Body of pancreas (tissue), 4 donors: ENCODE measurements around the gene SHLD1. TPM values are rescaled to one million over a fixed set of nuclear protein-coding genes. Genes with fewer than 3 reads are reported as not detected.
A peak's percentile ranks its signal among the peaks of the same experiment; 100 is the strongest.

Experiments
- ATAC-seq: fragments of 150-250 bp; one replicate; pipeline ENCODE4 v1.9.1; 2016
- DNase-seq, 4 donors: peaks; one replicate each; pipeline ENCODE4 v3.0.0-alpha.2; 2019
- H3K27ac ChIP-seq, 4 donors: fragments of 200-600 bp; sonication (generic); 1 replicate in 3 of 4; 2 replicates in 1 of 4; pipeline versions ENCODE4 v1.5.1 to v1.6.1; 2016 to 2019; ENCODE audit warnings: mild to moderate bottlenecking in 1 of 4, mixed read lengths in 1 of 4, moderate library complexity in 1 of 4
- H3K27me3 ChIP-seq, 2 donors: fragments of 200-600 bp; sonication (generic); one replicate each; pipeline ENCODE4 v1.6.0; 2016; ENCODE audit warnings: mild to moderate bottlenecking in 1 of 2
- H3K36me3 ChIP-seq, 2 donors: fragments of 200-600 bp; sonication (generic); replicated peaks in 1 of 2; 2 replicates each; pipeline ENCODE4 v1.5.1; 2016; ENCODE audit warnings: low read depth in 2 of 2; ENCODE audit not compliant: insufficient read depth in 1 of 2
- H3K4me1 ChIP-seq: fragments of 200-600 bp; sonication (generic); one replicate; pipeline ENCODE4 v1.6.0; 2016
- H3K4me3 ChIP-seq, 2 donors: fragments of 200-600 bp; sonication (generic); 1 replicate in 1 of 2; 2 replicates in 1 of 2; pipeline ENCODE4 v1.5.1; 2016 to 2019
- H3K9me3 ChIP-seq, 3 donors: fragments of 200-600 bp; sonication (generic); 1 replicate in 2 of 3; 2 replicates in 1 of 3; pipeline ENCODE4 v1.5.1; 2016
- POLR2A ChIP-seq, 3 donors: fragments of 450-650 bp; IDR thresholded peaks; one replicate each; pipeline ENCODE4 v1.6.1; 2016; ENCODE audit warnings: antibody characterized with exemption in 3 of 3, mild to moderate bottlenecking in 2 of 3
- WGBS, 2 donors: methylation state at CpG; one replicate each; pipeline ENCODE4 v1.1.5; 2017; 5-methylcytosine and 5-hydroxymethylcytosine counted together
- intact Hi-C: fragments of 100-400 bp; cut with DNase I; formaldehyde crosslinking; loops from one replicate; pipeline ENCODE4 v1.15.1; 2023
- total RNA-seq, 2 donors: library from RNA; depleted of rRNA; stranded (reverse); fragments of >200 nt; gene quantifications; one replicate each; pipeline ENCODE4 v1.1.0, GENCODE V29; 2016
- TF ChIP-seq, protein P1 (sequence below), 7 experiments: fragments of 450-650 bp in 4 of 7; fragments of 200-600 bp in 3 of 7; sonication (generic) in 3 of 7; IDR thresholded peaks; one replicate each; pipeline ENCODE4 v1.5.1; 2016 to 2019; ENCODE audit warnings: antibody characterized with exemption in 7 of 7

Gene SHLD1
- total RNA-seq, 2 donors from 2014 or later, result 1.8 TPM; not detected in 1

DNA sequence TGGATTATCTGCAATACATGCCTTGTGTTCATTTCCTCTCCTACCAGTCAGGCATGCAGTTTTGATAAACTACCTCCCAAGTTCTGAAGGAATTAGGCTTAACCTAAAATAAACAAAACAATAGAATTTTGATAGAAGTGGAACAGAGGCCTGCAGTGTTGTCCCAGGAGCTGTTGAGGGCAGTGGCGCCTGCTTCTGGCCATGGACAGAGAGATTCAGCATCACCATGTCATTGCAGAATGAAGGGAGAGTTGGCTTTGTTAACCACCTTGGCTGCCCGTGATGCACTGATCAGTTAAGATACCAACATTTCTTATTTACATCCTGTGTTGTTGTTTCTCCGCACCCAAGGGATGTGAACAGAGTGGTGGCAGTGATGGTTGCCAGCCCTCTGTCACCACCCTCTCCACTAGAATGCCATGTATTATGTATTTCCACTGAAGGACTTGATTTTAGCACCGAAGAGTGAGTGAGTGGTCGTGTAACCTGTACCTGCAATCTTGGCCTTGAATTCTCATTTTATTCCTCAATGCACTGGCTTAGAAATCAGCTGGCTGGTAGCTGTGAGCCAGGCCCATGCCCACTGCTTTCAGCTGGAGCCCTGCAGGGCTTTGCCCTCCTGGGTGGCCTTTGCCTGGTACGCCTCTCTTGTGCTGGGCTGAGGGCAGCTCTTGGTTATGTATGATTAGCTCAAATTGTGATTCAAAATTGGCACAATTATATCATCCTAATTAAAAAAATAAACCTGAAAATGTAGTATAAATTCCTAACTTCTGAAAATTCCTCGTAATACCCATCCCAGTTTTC, 56.5 kb downstream of the SHLD1 start:
- Histone ChIP-seq H3K4me3 (no peak overlapping the region), H3K36me3 (no peaks in the 10 kb centered on the region), H3K27me3 (no peaks in the 10 kb centered on the region), H3K27ac (peak overlapping the region in 1 of 4 donors; percentile 85), H3K9me3 (no peaks in the 10 kb centered on the region), H3K4me1 (peaks cover 19% of the 10 kb centered on the region)
- intact Hi-C loops, result no loop called here
- DNase-seq (no peak), ATAC-seq (no peak)
- TF ChIP-seq, protein P1, sequence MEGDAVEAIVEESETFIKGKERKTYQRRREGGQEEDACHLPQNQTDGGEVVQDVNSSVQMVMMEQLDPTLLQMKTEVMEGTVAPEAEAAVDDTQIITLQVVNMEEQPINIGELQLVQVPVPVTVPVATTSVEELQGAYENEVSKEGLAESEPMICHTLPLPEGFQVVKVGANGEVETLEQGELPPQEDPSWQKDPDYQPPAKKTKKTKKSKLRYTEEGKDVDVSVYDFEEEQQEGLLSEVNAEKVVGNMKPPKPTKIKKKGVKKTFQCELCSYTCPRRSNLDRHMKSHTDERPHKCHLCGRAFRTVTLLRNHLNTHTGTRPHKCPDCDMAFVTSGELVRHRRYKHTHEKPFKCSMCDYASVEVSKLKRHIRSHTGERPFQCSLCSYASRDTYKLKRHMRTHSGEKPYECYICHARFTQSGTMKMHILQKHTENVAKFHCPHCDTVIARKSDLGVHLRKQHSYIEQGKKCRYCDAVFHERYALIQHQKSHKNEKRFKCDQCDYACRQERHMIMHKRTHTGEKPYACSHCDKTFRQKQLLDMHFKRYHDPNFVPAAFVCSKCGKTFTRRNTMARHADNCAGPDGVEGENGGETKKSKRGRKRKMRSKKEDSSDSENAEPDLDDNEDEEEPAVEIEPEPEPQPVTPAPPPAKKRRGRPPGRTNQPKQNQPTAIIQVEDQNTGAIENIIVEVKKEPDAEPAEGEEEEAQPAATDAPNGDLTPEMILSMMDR (IDR thresholded peaks at IDR 0.05), result no peak
- no peak for TF ChIP-seq POLR2A (IDR thresholded peaks at IDR 0.05)
- whole genome bisulfite sequencing, 2 donors, result 74 to 89% methylated on average over 7 of the region's 7 CpGs

DNA sequence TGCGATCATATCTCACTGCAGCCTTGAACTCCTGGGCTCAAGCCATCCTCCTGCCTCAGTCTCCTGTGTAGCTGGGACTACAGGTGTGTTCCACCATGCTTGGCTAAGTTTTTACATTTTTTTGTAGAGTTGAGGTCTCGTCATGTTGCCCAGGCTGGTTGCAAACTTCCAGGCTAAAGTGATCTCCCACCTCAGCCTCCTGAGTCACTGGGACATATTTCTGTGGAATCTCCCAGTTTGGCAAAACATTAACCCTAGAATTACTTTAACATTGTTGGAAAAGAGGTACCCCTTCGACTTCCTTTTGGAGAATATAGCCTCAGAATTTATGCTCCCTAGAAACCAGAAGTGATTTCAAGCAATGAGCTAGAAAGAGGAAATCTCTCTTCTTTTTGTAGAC, 57.2 kb downstream of the SHLD1 start:
- Histone ChIP-seq H3K4me1 (peaks cover 19% of the 10 kb centered on the region), H3K36me3 (no peaks in the 10 kb centered on the region), H3K27me3 (no peaks in the 10 kb centered on the region), H3K4me3 (no peak overlapping the region), H3K27ac (no peak overlapping the region), H3K9me3 (no peaks in the 10 kb centered on the region)
- no peak for TF ChIP-seq POLR2A (IDR thresholded peaks at IDR 0.05)
- no peak for ATAC-seq
- intact Hi-C loops, result no loop called here
- whole genome bisulfite sequencing, 2 donors, result 87 to 88% methylated on average over 3 of the region's 3 CpGs
- DNase-seq, result no peak

DNA sequence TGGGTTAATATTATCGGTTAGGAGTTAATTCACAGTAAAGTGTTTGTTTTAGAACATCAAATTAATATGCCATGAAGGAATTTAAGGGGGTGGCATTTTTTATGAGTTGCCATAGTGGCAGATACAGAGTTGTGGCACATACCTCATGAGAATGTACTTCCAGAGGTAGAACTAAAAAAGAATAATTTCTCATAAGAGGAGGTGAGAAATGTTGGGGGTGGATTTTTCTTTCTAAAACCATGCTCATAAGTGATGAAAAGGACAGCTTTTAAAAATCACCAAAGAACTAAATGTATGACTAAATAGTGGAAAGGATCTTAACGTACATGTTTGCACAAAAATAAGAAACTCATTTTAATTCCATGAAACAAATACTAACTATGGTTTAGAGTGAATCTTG, 58.7 kb downstream of the SHLD1 start:
- no peaks in the 10 kb centered on the region for H3K9me3 ChIP-seq
- peak; percentile 42 for ATAC-seq
- peaks cover 15% of the 10 kb centered on the region for H3K4me1 ChIP-seq
- H3K27me3 ChIP-seq, result no peaks in the 10 kb centered on the region
- 56 to 64% methylated on average over 2 of the region's 2 CpGs for WGBS, 2 donors
- peak overlapping the region in 1 of 4 donors; percentile 5 for H3K27ac ChIP-seq
- TF ChIP-seq POLR2A (IDR thresholded peaks at IDR 0.05), result no peak
- TF ChIP-seq, protein P1 (IDR thresholded peaks at IDR 0.05), result no peak
- intact Hi-C loops, result no loop called here
- no peak overlapping the region for H3K4me3 ChIP-seq
- DNase-seq, result no peak
- H3K36me3 ChIP-seq, result no peaks in the 10 kb centered on the region

DNA sequence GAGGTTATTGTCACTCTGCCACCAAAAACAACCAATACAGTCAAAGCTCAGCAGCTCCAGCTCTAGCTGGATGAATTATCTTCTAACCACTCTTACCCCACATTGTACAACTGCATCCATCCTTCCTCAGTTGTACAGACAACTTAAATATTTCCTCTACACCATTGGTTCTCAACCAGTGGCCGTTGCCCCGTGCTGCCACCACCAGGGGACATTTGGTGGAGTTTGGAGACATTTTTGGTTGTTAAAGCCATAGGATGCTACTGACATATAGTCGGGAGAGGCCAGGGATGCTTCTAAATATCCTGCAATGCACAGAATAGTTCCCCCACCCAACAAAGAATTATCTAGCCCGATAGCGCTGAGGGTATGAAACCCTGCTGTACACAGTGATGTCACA, 59.3 kb downstream of the SHLD1 start:
- no peaks in the 10 kb centered on the region for H3K27me3 ChIP-seq
- H3K4me1 ChIP-seq, result peaks cover 10% of the 10 kb centered on the region
- peak overlapping the region in 1 of 4 donors; percentile 5 for H3K27ac ChIP-seq
- H3K36me3 ChIP-seq, result no peaks in the 10 kb centered on the region
- DNase-seq (no peak), ATAC-seq (no peak)
- intact Hi-C loops, result no loop called here
- H3K9me3 ChIP-seq, result no peaks in the 10 kb centered on the region
- 82 to 88% methylated on average over 5 of the region's 5 CpGs for WGBS, 2 donors
- TF ChIP-seq POLR2A (IDR thresholded peaks at IDR 0.05), result no peak
- TF ChIP-seq, protein P1 (IDR thresholded peaks at IDR 0.05), result no peak
- no peak overlapping the region for H3K4me3 ChIP-seq

DNA sequence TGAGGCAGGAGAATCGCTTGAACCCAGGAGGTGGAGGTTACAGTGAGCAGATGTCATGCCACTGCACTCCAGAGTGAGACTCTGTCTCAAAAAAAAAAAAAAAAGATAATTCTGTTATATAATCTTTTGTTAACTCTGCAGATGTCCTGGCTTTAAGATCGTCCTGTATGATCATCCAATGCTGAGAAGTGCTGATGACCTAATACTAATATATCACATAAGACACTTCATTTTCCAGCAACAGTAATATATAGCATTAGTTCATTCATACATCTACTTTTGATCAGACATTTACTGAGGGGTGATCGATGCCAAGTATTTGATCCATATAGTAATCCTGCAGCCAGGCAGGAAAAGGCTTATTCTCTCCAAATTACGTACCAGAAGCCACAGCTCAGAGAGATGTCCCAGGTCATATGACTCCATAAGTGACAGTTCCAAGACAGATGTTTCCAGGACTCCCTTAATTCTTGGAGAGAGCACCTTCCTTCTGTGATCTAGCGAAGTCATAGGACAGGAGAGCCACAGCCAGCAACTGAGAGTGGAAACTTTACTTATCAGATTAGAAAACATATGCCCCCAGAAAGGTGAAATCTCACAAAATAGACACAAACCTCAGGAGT, 60.7 kb downstream of the SHLD1 start:
- Histone ChIP-seq H3K27me3 (no peaks in the 10 kb centered on the region), H3K27ac (no peak overlapping the region), H3K4me3 (no peak overlapping the region), H3K4me1 (no peaks in the 10 kb centered on the region), H3K36me3 (no peaks in the 10 kb centered on the region), H3K9me3 (no peaks in the 10 kb centered on the region)
- DNase-seq (no peak), ATAC-seq (no peak)
- WGBS, 2 donors, result 91 to 93% methylated on average over 5 of the region's 5 CpGs
- intact Hi-C loops, result no loop called here
- TF ChIP-seq POLR2A (IDR thresholded peaks at IDR 0.05), result no peak
- TF ChIP-seq, protein P1 (IDR thresholded peaks at IDR 0.05), result no peak
